Amniotic stem cell (primary cell): Measurements from ENCODE around the gene LAMA5.

Experiments
- DNase-seq: peaks from one replicate; lab custom pipeline; 2025; lab: John Stamatoyannopoulos, UW

The LAMA5 gene

DNA sequence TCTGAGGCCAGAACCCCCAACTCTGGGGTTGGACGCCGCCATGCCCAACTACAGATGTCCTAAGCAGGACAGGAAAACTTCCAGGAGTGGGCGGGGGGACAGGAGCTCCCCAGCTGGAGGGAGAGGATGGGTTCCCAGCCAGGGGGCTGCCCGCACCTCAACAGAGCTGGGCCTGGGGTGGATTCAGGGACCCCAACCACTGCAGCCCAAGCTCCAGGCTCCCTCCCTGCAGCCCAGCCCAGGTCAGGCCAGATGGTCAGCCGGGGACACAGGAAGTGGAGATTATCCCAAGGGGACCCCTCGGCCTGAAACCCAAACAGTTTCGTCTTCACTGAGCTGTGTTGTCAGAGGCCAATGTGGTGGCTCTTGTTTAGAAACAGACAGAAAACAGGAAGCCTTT, 9.4 kb downstream of the LAMA5 start:
- DNase-seq = no peak

DNA sequence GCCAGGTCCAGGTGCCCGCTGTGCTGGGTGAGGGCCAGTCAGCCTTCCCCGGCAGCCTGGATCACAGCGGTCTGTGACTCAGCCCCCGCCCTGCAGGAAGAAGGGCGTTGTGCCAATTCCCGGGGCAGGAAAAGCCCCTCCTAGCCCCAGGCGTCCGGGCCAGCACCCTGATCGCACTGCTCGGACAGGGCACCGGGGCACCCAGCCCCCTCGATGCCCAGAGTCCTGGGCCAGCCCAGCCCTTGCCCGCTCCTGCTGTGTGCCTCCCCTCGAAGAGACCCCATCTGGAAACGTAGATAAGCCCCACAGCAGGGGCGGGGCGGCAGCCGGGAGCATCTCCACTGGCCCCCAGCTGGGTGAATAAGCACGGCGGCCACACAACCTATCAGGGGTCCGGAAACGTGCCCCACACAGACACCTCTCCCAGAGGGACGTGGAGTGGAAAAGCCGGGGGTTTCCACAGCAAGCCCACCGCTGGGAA, 9.9 kb downstream of the LAMA5 start:
- DNase-seq = no peak

DNA sequence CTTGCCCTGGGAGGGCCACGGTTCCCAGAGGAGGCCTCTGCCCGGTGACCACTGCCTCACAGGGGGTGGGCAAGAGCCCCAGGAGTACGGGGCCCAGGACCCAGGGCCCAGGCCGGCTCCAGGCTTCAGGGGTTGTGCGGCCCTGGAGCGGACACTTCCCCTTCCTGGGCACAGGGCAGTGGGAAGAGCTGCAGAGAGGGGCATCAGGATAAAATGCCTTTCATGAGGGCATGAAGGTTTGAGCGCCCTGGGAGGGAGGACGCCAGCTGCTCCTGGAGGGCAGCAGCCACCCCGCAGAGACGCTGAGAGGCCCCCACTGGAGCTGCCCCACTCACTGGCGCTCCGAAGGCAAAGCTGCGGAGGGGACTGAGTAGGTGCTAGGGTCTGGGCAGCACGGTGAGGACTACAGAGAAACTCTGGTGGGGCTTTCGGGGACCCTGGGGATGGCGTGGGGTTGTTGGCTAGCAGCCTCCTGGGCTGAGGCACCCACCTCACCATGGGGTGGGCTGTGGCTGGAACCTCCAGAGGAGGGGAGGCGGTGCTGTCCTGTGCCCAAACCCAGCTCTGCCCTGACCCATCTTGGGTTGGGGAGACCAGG, 10.4 kb downstream of the LAMA5 start:
- DNase-seq = no peak

DNA sequence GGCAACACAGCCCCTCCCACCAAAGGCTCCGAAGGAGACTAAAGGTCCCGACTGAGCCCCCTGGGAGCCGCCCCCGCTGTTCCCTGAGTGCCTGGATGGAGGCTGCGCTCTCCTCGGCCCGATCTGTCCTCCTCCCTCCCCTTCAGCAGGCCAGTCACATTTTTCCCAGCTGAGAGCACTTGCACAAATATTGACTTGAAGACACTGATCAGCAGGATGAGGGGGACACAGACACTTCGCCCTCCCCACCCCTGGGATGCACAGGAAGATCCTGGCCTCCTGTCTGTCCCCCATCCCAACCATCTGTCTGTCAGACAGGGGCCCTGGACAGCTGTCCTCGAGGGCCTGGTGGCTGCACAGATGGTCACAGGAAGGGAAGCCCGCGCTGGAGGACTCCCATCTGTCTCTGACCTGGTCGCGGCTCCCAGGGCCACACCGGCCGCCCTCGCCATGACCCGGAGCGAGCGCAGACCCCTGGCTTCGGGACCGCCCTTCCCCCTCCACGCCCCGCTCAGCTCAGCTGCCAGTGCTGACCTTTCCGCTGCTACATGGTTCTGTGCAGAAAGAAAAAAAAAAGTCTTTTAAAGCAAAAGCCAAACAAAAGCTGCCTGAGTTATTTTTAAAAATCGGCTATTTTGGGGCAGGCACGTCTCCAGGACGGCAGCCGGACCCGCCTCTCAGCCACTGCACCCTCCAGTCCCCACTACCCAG, 11.1 kb downstream of the LAMA5 start:
- no peak for DNase-seq

DNA sequence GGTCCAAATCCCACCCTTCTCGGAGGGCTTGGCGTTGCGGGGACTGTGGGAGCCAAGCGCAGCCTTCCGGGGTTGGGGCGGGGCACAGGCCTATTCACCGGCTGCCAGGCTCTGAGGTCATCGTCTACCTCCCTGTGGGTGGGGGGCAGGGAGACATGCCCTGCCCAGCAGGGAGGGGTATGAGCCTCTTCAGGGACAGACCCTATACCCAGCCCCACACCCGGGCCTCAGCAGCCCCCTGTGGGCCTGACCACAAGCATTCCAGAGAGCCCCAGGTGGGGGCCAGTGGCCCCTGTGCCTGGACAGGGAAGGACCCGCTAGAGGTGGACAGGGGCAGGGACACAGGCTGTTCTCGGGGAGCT, 11.6 kb downstream of the LAMA5 start:
- no peak for DNase-seq

DNA sequence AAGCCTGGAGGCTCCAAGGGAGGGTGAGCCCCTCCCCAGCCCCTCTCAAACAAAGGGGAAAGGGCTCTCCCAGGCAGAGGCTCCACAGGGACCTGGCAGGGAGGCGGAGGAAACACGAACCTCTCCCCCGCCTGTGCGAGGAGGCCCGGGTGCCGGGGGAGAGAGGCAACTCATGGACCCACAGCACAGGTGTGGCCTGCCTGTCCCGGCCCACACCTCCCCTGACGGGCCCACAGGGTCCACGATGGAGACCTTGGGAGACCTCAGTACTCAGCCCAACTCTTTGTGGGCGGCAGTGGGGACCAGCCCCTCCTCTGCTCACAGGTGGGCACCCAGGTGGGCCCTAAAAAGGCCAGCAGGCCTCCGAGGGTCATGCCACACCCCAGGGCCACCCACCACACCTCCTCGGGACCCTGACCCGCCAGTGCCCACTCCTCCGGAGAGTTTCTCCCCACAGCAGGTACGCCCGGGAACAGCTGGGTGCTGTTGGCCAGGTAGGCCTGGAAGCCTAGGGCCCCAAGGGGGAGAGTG, 12.2 kb downstream of the LAMA5 start:
- no peak for DNase-seq

DNA sequence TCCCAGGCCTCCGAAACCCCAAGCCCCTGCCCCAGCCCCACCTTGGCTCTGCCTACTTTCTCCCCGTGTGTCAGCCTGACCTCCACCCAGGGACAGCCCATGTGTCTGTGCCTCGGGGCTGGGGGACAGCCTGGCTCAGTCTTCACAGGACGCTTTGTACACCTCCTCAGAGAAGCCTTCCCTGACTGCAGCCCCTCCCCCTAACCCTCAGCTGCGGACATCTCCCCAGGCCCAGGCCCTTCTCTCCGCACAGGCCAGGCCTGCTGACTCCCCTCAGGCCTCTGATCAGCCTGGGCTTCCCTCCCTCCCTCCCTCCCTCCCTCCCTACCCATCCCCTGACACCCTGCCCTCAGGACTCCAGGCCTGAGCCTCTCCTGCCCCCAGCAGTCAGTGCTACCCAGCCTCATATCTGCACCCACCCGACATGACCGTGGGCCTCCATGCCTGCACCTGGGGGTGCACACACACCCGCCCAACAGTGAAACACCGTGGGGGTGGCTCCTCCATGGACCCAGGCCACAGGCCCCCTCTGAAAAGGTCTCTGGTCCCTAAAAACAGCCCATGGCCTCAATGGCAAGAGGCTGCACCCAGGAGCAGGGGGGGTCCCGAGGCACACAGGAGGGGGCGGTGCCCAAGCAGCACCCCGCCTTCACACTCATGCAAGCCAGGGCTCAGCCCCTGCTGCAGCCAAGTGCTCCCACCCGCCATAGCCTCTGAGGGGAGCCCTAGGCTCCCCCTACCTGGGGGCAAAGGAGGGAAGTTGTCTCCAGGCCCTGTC, 12.9 kb downstream of the LAMA5 start:
- DNase-seq = no peak

DNA sequence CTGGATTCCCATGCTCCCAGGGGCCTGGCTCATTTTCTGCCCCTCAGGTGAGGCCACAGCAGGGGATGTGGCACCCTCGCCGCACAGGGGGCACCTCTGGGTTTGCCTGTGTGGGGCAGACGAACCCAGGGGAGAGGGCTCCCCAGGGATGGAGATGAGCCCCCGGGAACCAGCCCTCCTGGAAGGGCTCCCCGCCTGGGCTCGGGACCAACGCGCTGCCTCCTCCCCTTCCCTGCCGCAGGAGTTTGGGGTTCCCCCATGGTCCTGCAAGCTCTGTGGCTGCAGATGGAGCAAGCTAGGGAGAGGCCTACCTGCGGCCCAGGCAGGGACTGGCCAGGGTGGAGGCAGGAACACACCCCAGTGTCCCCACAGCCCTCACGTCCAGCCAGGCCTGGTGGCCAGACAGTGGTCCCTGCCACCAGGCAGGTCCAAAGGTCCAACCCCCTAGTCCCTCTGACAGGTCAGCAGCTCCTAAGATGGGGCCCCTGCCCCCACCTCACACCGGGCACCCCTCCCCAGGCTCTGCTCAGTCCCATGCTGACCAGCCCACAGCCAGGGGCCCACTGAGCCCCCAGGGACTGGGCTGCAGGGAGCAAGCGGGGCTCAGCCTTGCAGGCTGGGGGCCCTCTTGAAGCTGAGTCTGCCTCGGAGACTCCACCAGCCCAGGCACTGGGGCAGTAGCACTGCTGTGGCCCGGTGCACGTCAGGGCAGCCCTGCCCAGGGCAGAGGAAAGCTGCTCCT, 13.7 kb downstream of the LAMA5 start:
- DNase-seq = no peak

DNA sequence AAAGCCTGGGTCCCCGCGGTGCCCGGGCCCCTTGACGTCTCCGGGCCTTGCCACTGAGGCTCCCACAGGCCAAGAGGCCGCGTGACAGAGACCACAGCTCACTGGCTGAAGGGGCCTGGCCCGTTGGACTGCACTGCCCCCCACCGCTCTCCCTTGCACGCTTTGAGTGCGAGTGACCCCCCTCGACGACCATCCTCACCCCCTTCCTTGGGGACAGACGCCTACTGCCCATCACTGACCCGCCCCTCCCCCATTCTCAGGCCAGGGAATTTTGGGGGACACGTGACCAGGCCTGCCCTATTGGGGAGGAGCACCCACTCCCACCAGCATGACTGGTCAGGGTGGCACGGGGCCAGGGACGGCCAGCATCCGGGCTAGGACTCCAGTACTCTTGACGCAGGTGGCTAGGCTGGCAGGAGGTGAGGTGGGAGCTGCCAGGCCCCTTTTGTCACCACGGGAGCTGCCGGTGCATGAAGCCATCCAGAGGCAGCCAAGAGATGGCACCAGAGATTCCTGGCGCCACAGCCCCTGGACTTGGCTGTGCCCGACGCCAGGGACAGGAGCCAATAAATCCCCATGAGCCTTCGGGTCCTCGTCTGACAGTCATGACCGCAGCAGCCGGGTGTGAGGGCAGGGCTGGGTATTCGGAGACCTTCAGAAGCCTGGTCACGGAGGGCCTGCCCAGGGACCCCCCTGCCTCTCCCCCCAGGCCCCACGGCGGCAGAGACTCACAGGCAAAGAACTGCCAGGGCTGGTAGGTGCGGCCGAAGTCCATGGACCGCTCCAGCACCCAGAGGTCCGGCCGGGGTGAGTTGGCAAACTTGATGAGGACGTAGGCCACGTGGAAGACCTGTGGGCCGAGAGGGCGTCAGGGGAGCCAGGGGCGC, 14.5 kb downstream of the LAMA5 start:
- DNase-seq = no peak

DNA sequence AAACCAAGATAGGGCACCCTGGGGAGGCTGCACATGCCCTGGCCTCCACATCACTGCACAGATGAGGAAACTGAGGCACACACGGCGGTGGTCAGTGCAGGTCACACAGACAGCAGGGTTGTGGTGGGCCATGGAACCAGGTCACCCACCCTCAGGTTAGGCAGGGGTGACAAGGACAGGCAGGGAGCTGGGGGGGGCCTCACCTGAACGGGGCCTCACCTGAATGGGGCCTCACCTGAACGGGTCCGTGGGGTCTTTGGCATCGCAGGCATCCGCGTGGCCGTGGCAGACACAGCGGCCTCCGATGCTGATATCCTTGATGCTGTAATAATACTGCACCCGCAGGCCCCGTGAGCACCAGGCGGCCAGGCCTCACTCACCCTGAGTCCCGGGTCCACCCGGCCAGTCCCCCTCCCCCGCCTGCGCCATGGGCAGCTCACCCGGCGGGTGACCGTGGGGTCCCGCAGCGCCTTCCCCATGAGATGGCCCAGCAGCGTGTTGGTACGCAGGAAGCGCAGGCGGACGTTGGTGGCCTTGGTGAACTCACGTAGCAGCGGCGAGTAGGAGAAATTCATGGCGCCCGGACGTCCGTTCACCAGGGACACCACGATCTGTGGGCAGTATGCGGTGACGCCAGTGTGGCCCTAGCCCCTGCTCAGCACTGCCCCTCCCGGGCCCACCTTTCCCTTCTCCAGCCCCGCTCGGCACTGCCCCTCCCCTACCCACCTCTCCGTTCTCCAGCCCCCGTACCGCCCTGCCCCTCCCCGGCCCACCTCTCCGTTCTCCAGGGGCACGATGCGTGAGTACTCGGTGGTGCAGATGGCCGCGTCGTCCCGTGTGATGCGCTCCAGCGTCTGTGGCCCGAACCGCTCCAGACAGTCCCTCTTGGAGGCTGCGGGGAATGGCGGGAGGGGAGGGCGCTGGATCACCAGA, 15.4 kb downstream of the LAMA5 start:
- DNase-seq = no peak

DNA sequence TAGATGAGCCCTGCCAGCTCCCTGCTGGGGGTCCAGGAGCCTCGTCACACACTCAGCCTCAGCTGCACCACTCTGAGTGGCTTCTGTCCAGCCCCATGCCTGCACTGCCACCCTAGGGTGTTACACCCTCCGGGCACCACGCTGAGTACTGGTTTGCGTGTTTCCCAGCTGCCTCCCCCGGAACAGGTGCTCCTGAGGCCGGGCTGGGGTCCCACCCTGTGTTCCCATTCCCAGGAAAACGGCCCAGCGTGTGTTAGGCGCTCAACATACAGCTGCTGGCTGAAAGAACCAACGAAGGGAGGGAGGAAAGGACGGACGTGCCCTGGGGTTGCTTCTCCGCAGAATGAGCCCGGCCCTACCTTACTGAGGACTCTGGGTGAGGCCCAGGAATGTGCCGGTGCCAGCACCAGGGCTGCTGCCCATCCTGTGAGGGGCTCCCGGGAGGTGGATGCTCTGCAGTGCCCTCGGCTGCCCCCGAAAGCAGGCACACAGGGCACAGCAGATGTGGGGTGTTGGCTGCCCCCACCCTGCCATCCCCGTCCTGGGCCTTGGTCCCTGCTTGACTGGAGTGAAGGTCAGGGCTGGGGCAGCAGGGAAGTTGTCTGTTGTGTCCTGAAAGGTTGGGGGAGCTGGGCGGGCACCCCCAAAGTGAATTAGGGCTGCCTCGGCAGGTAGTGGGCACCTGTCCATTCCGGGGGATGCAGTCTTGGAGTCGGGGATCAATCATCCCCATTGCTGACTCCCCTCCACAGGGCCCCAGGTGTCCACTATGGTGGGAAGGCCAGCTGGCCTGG, 16.3 kb downstream of the LAMA5 start:
- no peak for DNase-seq

DNA sequence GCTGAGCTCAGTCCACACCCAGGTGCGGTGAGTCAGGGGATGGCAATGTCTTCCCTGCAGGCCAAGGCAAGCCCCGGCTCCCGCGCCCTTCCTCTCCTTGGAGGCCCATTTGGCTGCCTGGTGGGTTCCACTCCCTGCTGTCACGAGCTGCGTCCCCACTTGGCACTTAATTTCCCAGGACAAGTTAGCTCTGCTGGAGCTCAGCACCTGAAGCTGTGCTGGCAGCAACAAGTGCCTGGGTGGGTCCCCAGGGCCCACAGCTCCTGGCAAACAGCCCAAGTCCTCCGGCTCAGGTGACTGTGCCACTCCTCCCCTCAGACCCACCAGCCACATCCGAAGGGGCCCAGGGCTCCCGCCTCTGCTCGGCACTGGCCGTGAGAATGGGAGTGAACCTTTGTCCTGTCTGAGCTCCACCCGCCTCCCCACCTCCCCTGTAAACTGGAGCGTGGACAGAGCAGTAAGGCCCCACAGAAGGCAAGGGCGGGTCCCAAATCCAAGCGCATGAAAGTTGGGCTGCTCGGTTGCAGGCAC, 16.9 kb downstream of the LAMA5 start:
- DNase-seq = no peak

DNA sequence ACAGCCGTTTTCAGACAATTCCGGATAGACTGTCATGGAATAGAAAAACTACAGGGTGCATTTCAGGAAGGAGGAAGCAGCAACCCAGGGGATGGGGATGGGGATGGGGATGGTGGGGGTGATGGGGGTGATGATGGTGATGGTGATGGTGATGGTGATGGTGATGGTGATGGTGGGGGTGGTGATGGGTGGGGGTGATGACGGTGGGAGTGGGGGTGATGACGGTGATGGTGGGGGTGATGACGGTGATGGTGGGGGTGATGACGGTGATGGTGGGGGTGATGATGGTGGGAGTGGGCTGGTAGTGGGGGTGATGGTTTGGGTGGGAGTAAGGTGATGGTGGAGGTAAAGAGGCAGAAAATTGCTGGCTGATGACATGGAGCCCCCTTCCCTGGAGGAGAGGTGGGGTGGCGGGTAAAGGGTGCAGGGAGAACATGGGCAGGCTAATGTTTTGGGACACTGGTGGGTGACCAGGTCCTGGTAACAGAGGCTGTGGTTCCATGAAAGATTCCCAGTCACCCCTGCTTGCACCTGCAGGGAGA, 17.5 kb downstream of the LAMA5 start:
- DNase-seq = no peak

DNA sequence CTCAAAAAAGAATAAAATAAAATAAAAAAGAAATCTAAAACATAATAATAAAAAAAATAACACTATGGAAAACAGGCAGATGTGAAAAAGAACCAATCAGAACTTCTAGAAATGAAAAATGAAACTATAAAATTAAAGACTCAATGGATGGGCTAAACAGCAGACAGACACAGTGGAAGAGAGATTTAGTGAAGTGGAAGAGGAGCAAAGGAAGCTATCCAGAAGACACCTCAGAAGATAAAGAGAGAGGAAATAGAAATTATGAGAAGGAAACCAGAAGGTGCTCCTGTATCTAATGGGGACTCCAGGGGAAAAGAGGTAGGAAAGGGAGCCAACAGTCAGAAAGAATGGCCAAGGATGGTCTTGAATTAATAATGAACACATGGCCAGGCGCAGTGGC, 18.5 kb downstream of the LAMA5 start:
- DNase-seq = no peak

DNA sequence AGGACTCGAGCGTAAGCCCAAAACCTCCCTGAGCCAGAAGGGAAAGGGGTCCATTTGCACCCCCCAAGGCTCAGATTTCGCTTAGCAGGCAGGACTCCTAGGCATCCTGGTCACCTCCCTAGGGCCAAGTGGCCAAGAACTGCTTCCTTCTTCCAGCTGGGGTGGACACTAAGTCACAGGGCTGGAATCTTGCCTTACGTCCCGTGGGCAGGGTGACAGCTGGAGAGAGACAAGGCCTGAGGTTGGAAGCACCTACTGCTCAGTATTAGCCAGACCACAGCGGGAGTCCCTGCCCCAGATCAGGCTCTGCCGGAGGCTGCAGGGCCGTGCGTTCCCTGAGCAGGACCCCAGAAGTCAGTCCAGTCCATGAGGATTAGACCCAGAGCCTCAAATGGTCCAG, 19.7 kb downstream of the LAMA5 start:
- DNase-seq = no peak

DNA sequence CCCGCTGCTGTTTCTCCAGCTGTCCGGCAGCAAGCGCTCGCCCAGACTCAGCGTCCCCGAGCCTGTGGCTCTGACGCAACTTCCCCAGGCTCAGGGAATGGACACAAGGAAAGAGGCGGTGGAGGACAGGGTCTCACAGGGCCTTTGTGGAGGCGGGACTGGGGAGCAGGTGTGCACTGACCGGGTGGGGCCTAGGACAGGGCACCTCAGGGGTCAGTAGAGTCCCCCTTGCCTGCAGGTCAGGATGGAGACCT, 20.0 kb downstream of the LAMA5 start:
- no peak for DNase-seq

DNA sequence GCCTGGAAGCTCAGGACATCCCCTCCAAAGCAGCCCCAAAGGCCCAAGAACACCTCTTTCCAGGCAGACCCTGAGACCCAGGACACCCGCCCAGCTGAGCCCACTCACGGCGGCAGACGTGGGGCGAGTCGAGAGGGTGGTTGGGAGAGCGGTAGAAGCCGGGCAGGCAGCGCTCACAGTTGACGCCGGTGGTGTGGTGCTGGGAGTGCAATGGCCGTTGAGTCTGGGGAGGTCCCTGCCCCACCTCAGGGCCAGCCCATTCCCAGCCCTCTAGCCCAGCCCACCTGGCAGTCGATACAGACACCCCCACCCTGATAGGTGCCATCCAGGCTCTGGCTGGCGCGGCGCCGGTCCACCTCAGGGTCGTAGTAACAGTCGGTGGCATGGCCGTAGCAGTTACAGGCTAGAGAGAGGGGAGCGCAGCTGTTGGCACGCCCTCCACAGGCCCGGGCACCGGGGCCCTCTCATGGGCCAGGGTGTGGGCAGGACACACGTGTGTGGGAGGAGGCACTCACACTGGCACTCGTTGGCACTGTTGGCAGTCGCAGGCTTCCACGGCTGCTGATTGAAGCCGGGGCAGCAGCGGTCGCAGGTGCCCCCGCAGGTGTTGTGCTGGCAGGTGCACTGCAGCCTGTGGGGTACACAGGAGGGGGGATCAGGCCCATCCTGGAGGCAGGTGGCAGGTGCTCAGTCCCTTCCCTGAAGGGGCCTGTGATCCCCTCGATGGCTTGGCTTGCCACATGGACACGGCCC, 20.5 kb downstream of the LAMA5 start:
- DNase-seq = no peak

DNA sequence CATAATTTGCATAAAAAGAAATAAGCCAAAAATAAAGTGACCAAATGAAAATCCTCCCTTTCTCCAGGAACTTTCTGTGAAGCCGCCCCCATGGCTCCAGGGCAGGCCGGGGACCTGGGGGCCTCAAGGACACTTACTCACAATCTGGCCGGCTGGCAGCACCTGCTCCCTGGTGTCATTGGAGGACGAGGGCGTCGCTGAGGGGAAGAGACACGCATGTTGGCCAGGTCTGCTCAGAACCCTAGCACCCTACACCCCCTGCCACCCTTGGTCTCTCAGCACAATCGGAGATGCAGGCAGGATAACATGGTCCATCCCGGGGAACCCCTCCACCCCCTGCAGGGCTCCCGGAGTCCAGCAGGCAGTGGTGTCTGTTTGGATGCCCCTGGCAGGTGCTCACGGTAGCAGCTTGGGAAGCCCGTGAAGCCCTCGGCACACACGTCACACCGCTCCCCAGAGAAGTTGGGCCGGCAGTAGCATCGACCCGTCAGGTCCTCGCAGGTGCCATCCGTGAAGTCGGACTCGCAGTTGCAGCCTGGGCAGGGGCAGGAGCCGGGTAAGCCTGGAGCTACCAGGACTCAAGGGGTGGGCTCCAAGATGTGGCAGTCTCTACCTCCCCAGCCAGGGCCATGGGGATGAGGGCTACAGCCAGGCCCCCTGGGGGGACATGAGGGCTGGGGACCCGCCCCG, 21.3 kb downstream of the LAMA5 start:
- no peak for DNase-seq
